22Rv1 (cell line): ENCODE results near the gene PPP1R12B.
"Not testable (repeated sequence)": the region's sequence is repeated elsewhere in the genome, so short reads cannot be mapped to it uniquely, and the experiment has no call there.

Experiments used
- H3K27ac ChIP-seq: fragments of 450-650 bp; 2 replicates; pipeline ENCODE4 v1.5.1; 2017
- CTCF ChIP-seq: fragments of 450-650 bp; IDR thresholded peaks from 2 replicates; pipeline ENCODE4 v1.5.1; 2017; ENCODE audit warnings: mild to moderate bottlenecking
- ZFX ChIP-seq: fragments of 450-650 bp; IDR thresholded peaks from 2 replicates; pipeline ENCODE4 v1.6.1; 2017; ENCODE audit warnings: antibody characterized with exemption, borderline replicate concordance

Gene PPP1R12B

GRCh38 chr1:202452508-202452907 lies 104.0 kb downstream of the PPP1R12B start:
- TF ChIP-seq ZFX (no peak), CTCF (no peak)
- H3K27ac ChIP-seq: no peak overlapping the region

GRCh38 chr1:202456372-202457169 lies 108.1 kb downstream of the PPP1R12B start:
- not testable (repeated sequence) for H3K27ac ChIP-seq

- H3K27ac ChIP-seq: not testable (repeated sequence)
Observed at GRCh38 chr1:202458651-202459050, 110.2 kb downstream of the PPP1R12B start.

DNA sequence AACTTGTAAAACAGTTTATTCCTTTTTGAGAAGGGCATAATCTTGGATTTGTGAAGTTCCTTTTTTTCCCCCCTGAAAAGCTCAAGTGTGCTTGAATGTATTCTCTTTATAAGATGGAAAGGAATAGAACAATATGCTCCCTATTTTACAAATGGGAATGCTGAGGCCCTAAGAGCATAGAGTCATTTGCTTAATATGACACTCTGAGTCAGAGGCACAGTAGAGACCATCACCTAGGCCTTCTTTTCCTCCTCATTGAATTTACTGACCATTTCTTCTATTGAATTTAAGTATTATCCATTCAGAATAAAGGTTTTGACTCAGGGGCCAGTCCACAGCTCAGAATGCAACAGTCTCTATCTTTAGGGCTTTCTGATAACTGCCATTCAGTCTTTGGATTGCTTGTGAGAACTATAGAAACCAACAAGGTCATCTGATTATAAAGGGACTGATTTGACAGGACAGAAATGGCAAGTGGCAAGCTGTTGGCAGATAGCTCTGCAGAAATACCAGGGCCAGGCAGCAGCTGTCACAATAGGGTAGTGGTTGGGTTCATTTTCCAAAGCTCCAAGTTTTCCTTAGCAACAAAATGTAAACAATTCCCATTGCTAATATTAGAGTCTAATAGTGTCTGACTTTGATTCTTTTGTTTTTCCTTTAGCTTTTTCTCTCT lies 111.1 kb downstream of the PPP1R12B start:
- H3K27ac ChIP-seq: not testable (repeated sequence)

DNA sequence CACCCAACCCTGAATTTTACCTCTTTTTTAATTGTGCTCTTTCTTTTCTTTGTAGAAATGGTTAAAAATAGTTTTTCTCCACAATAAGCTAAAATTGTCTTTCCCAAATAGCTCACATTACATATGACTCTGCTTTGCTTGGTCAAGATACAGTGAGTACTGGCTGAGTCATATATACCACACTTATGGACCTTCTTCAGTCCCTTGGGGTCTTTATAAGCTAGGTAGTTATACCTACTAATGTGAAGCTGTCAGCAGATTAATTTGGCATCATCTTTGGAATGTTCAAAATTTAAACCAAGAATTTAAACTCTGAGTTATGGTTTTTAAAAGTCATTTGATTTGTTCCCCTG lies 111.6 kb downstream of the PPP1R12B start:
- H3K27ac ChIP-seq: not testable (repeated sequence)

- H3K27ac ChIP-seq: no peak overlapping the region
- TF ChIP-seq ZFX (no peak), CTCF (no peak)
Observed at GRCh38 chr1:202462342-202463076, 114.0 kb downstream of the PPP1R12B start.

GRCh38 chr1:202464153-202464742 lies 115.7 kb downstream of the PPP1R12B start:
- TF ChIP-seq CTCF: peak; percentile 71
- not testable (repeated sequence) for H3K27ac ChIP-seq

DNA sequence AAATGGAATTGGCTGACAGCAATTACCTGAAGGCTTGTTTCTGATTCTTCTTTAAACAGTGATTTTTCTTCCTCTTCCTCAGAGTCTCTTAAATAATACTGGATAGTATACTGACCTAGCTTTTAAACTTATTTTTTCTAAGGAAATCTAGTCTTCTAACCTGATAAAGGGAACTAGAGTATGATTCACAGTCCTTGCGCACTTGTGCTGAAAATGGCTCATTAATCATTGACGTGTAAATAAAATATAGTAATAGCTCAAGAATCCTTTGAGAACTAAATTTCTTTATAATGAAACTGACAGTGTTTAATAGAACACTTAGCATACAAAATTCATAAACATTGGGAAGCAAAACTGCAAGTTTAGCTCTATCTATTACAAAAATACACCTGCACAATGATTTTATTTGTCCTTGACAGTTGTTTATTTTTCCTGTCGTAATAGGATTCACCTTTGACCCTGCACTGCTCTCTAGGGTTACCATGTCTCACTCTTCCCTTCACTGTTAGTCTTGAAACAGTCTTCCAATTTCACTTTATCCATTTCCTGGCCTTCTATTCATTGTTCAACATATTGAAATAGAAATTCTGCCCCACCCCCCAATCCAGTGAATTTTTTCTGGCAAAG lies 117.3 kb downstream of the PPP1R12B start:
- H3K27ac ChIP-seq: not testable (repeated sequence)

DNA sequence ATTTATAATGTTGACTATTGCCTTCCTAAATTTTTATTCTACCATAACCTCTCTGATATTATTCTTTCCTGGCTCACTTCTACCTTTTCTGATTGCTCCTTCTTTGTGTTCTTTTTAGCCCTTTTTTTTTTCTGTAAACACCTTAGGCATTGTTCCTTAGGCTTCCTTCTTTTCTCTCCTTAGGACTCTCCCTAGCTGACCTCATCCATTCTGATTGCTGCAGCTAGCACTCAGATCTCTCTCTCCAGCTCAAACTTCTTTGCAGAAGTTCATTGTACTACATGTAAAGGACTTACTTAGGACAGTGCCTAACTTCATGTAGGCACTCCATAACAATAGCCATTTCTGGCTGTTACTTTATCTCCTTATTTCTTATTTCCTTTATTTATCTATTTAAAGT lies 117.8 kb downstream of the PPP1R12B start:
- H3K27ac ChIP-seq: not testable (repeated sequence)

DNA sequence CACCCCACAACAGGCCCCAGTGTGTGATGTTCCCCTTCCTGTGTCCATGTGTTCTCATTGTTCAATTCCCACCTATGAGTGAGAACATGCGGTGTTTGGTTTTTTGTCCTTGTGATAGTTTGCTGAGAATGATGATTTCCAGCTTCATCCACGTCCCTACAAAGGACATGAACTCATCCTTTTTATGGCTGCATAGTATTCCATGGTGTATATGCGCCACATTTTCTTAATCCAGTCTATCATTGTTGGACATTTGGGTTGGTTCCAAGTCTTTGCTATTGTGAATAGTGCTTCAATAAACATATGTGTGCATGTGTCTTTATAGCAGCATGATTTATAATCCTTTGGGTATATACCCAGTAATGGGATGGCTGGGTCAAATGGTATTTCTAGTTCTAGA lies 118.9 kb downstream of the PPP1R12B start:
- H3K27ac ChIP-seq: not testable (repeated sequence)

- H3K27ac ChIP-seq: not testable (repeated sequence)
Observed at GRCh38 chr1:202468695-202469094, 120.2 kb downstream of the PPP1R12B start.

DNA sequence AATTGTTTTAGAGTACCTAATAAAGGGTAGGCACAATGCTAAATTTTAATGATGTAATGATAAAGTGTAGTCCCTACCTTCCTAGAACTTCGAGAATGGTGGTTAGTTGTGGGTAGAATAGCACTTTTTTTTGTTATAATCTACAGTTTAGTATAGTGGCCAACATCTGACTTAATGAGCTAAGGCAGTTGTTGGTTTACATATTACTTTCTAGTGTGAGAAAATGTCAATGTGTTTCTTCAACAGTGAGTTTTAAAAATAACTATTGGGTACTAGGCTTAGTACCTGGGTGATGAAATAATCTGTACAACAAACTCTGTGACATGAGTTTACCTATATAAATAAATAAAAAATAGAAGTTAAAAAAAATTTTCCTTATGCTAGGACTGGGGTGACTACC lies 120.6 kb downstream of the PPP1R12B start:
- H3K27ac ChIP-seq: not testable (repeated sequence)
